ENCODE measurements around the gene IQCB1.
"Not testable (repeated sequence)": the region's sequence is repeated elsewhere in the genome, so short reads cannot be mapped to it uniquely, and the experiment has no call there.

Gene IQCB1

GRCh38 chr3:121834671-121835464, at the start of gene IQCB1, which contains the start of gene EAF2:
IQCB1 (minus strand) TSS chr3:121835060; CDS start chr3:121828960, 6,100 bp downstream.
EAF2 (plus strand) TSS chr3:121835209; CDS start chr3:121835286, 77 bp downstream.
- DNase-seq (ENCODE audit: low read depth in 2 of 3, low spot score in 1 of 3) = peak; percentile 93 to 94 (median 94)

GRCh38 chr3:121883507-121883906, 48.6 kb upstream of the IQCB1 start:
- peak in 1 of 3 donors; percentile 0 for DNase-seq (ENCODE audit: low read depth in 2 of 3, low spot score in 1 of 3)

GRCh38 chr3:121878411-121878810, 43.6 kb upstream of the IQCB1 start:
- DNase-seq (ENCODE audit: low read depth in 2 of 3, low spot score in 1 of 3) = no peak

- DNase-seq (ENCODE audit: low read depth in 2 of 3, low spot score in 1 of 3) = no peak
Measured at GRCh38 chr3:121871430-121871829, 36.6 kb upstream of the IQCB1 start.

- DNase-seq (ENCODE audit: low read depth in 2 of 3, low spot score in 1 of 3) = no peak
Measured at GRCh38 chr3:121870717-121871116, 35.9 kb upstream of the IQCB1 start.

GRCh38 chr3:121869736-121870135, 34.9 kb upstream of the IQCB1 start:
- no peak for DNase-seq (ENCODE audit: low read depth in 2 of 3, low spot score in 1 of 3)

GRCh38 chr3:121863801-121864200, 28.9 kb upstream of the IQCB1 start:
- DNase-seq (ENCODE audit: low read depth in 2 of 3, low spot score in 1 of 3) = no peak

- not testable (repeated sequence) for DNase-seq (ENCODE audit: low read depth in 2 of 3, low spot score in 1 of 3)
Measured at GRCh38 chr3:121863247-121863646, 28.4 kb upstream of the IQCB1 start.

GRCh38 chr3:121857778-121858177, 22.9 kb upstream of the IQCB1 start:
- not testable (repeated sequence) for DNase-seq (ENCODE audit: low read depth in 2 of 3, low spot score in 1 of 3)

- peak in 1 of 3 donors; percentile 16 for DNase-seq (ENCODE audit: low read depth in 2 of 3, low spot score in 1 of 3)
Measured at GRCh38 chr3:121855555-121855954, 20.7 kb upstream of the IQCB1 start.

- no peak for DNase-seq (ENCODE audit: low read depth in 2 of 3, low spot score in 1 of 3)
Measured at GRCh38 chr3:121852256-121852655, 17.4 kb upstream of the IQCB1 start.

- no peak for DNase-seq (ENCODE audit: low read depth in 2 of 3, low spot score in 1 of 3)
Measured at GRCh38 chr3:121844892-121845291, 10.0 kb upstream of the IQCB1 start.

- no peak for DNase-seq (ENCODE audit: low read depth in 2 of 3, low spot score in 1 of 3)
Measured at GRCh38 chr3:121839962-121840361, 5.1 kb upstream of the IQCB1 start.

GRCh38 chr3:121836481-121836880, 1.6 kb upstream of the IQCB1 start:
- DNase-seq (ENCODE audit: low read depth in 2 of 3, low spot score in 1 of 3) = no peak

GRCh38 chr3:121836064-121836463, 1.2 kb upstream of the IQCB1 start:
- no peak for DNase-seq (ENCODE audit: low read depth in 2 of 3, low spot score in 1 of 3)

GRCh38 chr3:121835465-121835801, 573 bp upstream of the IQCB1 start:
- DNase-seq (ENCODE audit: low read depth in 2 of 3, low spot score in 1 of 3) = peak in 1 of 3 donors; percentile 2

GRCh38 chr3:121834157-121834670, 646 bp downstream of the IQCB1 start:
- DNase-seq (ENCODE audit: low read depth in 2 of 3, low spot score in 1 of 3) = no peak

GRCh38 chr3:121822973-121823372, 11.9 kb downstream of the IQCB1 start:
- no peak for DNase-seq (ENCODE audit: low read depth in 2 of 3, low spot score in 1 of 3)

- DNase-seq (ENCODE audit: low read depth in 2 of 3, low spot score in 1 of 3) = no peak
Measured at GRCh38 chr3:121821421-121822199, 13.2 kb downstream of the IQCB1 start.

GRCh38 chr3:121819236-121819635, 15.6 kb downstream of the IQCB1 start:
- DNase-seq (ENCODE audit: low read depth in 2 of 3, low spot score in 1 of 3) = no peak

- no peak for DNase-seq (ENCODE audit: low read depth in 2 of 3, low spot score in 1 of 3)
Measured at GRCh38 chr3:121818578-121818977, 16.3 kb downstream of the IQCB1 start.

- DNase-seq (ENCODE audit: low read depth in 2 of 3, low spot score in 1 of 3) = no peak
Measured at GRCh38 chr3:121817753-121818152, 17.1 kb downstream of the IQCB1 start.

All from stimulated activated CD4-positive, alpha-beta T cell treated with anti-CD3 and anti-CD28 coated beads, Interleukin-12 subunit alpha, Interleukin-12 subunit beta, amount 100 ng/mL, for 48 hours (primary cell).